Epithelial cell of umbilical artery (primary cell): Measurements from ENCODE around the gene EBF4. TPM values are rescaled to one million over a fixed set of nuclear protein-coding genes. Genes with fewer than 3 reads are reported as not detected.

Experiments
- total RNA-seq: library from RNA; depleted of rRNA; stranded (reverse); fragments of >200 nt; gene quantifications from 2 replicates; pipeline ENCODE4 v1.2.3, GENCODE V29; 2014

The EBF4 gene, protein sequence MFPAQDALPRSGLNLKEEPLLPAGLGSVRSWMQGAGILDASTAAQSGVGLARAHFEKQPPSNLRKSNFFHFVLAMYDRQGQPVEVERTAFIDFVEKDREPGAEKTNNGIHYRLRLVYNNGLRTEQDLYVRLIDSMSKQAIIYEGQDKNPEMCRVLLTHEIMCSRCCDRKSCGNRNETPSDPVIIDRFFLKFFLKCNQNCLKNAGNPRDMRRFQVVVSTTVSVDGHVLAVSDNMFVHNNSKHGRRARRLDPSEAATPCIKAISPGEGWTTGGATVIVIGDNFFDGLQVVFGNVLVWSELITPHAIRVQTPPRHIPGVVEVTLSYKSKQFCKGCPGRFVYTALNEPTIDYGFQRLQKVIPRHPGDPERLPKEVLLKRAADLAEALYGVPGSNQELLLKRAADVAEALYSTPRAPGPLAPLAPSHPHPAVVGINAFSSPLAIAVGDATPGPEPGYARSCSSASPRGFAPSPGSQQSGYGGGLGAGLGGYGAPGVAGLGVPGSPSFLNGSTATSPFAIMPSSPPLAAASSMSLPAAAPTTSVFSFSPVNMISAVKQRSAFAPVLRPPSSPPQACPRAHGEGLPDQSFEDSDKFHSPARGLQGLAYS
- 0.76 and 1.9 TPM in 2 replicates for total RNA-seq

GRCh38 chr20:2692036-2692885, at the start of gene EBF4:
Gene EBF4, plus strand, starts transcription at chr20:2692780. Its CDS starts 866 bp downstream, at chr20:2693646.

DNA sequence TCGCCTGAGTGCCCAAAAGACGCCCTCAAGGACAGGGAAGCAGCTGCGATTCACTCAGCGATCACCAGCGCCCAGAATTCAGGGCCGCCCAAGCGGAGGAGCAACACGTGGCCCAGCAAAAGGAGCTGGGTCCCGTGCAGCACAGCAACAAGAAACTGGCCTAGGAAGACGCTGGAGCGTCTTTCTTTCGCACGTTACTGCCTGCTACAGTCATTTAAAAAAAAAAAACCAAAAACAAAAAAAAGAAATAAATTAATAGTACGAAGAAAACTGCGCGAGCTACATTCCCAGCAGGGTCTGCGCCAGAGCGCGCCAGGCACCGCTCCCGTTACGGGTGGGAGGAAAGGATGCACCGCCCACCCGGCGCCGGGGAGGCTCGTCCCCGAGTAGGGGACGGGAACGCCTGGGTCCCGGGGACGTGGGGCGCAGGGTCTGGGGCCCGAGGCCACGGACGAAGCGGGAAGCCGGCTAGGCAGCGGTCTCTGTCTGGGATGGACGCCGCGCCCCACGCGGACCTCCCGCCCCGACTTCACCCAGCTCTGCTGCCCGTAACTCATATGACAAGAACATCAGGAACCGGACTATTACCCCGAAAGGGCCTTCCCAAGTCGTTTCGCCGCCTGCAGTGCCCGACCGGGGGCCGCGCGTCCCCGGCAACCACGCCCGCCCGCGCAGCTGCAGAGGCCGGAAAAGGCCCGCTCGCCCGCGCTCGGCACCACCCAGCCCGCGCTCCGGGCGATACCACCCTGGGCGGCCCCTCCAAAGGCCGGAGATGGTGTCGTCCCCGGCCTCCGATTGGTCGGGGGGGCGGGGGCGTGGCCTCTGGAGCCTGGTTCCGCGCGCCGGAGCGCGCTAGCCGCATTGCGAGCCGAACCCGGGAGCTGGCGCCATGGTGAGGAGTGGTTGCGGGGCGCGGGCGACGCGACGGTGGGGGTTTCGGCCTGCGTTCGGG, 40.5 kb upstream of the EBF4 start, which contains the start of gene NOP56:
Gene NOP56, plus strand, starts transcription at position 861 of the 952 bp plus-strand sequence. Its CDS starts 29 bp downstream, at position 890.

DNA sequence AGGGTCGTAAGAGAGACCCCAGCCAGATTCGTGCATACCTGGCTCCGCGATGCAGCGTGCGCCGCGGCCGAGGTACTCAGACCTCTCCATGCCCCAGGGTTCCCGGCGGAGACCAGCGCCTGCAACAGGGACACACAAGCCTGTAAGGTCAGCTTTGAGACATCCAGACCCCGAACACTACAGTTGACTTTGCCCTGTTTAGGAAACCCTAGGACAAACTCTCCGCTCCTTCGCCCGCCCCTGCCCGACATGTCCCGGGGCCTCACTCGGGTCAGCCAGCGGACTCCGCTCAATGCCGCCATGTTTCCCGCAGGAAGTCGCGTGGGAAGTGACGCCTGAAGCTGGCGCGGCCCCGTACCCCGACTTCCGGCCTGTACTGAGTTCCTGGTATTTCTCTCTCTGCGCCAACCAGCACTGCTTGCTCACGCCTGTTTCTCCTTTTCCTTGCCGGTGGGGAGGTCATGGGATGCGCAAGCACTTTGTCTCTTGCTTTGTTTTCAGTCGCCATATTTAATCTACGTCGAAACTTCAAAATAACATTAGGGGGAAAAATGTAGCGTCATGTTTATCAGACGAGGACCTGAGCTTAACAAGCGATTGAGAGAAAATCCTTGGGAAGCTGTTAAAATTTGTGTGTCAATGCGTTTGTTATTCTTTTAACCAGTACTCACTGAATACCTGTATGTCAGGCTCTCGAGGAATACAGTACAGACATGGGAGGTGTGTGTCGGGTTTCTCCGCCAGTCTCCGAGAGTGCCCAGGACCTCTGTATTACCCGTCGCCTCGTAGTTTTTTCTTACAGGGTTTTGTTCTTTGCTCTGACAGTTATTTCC, 28.5 kb upstream of the EBF4 start, which contains the start of gene IDH3B:
Gene IDH3B, minus strand, starts transcription at position 330 of the 833 bp plus-strand sequence. Its CDS starts 28 bp downstream, at position 302.

DNA sequence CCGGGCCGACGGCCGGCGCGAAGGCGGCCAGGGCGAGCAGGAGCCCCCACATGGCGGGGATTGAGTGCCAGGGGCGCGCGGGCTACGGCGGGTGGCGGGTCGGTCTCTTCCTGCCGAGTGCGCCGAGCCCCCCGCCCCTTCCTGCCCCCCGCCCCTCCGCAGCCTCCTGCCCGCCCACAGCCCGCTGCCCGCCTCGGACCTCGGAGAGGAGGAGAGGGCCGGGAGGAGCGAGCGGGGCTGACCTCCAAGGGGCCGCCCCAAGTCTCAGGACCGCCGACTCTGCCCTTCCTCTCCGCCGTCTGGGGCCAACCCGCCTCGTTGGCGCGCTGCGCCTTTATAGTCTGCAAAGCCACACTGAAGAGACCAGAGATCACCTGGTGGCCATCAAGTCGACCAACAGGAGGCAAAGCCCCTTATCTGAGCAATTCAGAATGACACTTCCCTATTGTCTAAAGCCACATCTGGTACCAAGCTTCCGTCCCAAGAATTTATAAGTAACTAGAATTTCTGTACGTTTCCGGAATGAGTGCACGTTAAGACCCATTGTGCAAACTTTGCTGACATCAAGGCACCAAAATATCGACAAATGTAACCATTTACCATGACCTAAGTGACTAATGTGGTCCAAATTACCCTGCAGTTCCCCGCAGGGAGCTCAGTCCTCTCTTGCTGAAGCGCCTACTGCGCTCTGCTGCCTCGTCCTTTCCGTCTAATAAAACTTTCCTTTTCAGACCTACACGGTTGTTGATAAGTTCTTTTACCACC, 108.1 kb downstream of the EBF4 start, which contains the start of gene CPXM1:
Gene CPXM1, minus strand, starts transcription at position 107 of the 765 bp plus-strand sequence. Its CDS starts 55 bp downstream, at position 52.

Other genes starting within 250 kb of the EBF4 start
- 481 and 494 TPM in 2 replicates for gene SNRPB, start 222.0 kb upstream of the EBF4 start, total RNA-seq
- gene ZNF343, start 183.9 kb upstream of the EBF4 start, total RNA-seq = 9.1 and 16.7 TPM in 2 replicates
- not detected in 2 replicates for gene TMC2, start 156.2 kb upstream of the EBF4 start, total RNA-seq
- gene NOP56, start 40.1 kb upstream of the EBF4 start, total RNA-seq = 234 and 264 TPM in 2 replicates
- 128 and 129 TPM in 2 replicates for gene IDH3B, start 28.6 kb upstream of the EBF4 start, total RNA-seq
- gene CPXM1, start 107.8 kb downstream of the EBF4 start, total RNA-seq = 0.32 TPM in 1 of 2 replicates, not detected in the other
- not detected in 2 replicates for gene C20orf141, start 122.2 kb downstream of the EBF4 start, total RNA-seq
- not detected in 2 replicates for gene TMEM239, start 123.6 kb downstream of the EBF4 start, total RNA-seq
- 18.5 and 19.6 TPM in 2 replicates for gene PCED1A, start 147.9 kb downstream of the EBF4 start, total RNA-seq
- 46.1 and 53.3 TPM in 2 replicates for gene VPS16, start 148.0 kb downstream of the EBF4 start, total RNA-seq
- gene PTPRA, start 180.7 kb downstream of the EBF4 start, total RNA-seq = 20.8 and 30.1 TPM in 2 replicates